Measurements from ENCODE around the gene MXD3. TPM values are rescaled to one million over a fixed set of nuclear protein-coding genes. Genes with fewer than 3 reads are reported as not detected.

Gene MXD3
- total RNA-seq, 1 donor from 2014 or later: 29.5 TPM

DNA sequence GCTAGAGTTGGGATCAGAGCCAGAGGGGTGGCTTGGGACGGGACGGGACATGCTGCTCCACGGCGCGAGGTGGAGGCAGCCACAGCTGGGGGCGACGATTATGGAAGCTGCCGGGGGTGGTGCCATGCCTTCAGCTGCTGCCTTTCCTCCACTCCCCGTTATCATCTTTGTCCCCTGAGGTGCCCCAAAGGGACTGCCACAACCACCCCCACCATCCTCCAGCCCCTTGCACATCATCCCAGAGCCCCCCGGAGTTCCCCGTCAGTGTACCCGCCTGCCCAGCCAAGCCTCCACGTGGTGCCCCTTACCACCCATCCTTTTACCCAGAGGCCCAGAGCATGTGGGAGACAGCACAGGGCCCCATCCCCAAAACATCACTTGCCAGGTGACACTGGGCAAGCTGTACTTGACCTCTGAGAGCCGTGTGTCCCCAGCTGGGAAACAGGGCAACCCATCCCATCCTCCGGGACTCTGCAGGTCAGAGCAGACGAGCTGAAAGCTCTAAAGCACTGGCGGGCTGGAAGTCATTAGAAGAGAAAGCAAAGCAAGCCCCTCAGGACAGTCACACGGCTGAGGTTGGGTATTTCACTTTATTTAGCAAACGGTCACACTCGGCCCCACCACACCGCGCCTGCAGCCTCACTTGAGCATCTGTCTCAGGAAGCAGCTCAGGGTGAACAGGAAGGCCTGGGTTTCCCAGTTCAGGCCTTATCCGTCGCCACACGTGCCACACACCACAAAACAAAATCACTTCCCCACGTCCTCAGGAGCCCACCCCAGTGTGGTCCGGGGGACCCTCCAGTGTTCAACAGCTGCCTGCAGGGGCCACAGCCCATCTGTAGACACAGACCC is 19.5 kb upstream of the MXD3 start:
- Mint-ChIP-seq H3K27ac (no peak overlapping the region), H3K9me3 (no peaks in the 10 kb centered on the region), H3K27me3 (no peaks in the 10 kb centered on the region), H3K36me3 (peaks cover 6% of the 10 kb centered on the region), H3K4me1 (ENCODE audit: unreplicated experiment) (peaks cover 5% of the 10 kb centered on the region), H3K4me3 (no peak overlapping the region)
- DNase-seq (ENCODE audit: extremely low spot score, unreplicated experiment): no peak
- TF ChIP-seq, protein P1, sequence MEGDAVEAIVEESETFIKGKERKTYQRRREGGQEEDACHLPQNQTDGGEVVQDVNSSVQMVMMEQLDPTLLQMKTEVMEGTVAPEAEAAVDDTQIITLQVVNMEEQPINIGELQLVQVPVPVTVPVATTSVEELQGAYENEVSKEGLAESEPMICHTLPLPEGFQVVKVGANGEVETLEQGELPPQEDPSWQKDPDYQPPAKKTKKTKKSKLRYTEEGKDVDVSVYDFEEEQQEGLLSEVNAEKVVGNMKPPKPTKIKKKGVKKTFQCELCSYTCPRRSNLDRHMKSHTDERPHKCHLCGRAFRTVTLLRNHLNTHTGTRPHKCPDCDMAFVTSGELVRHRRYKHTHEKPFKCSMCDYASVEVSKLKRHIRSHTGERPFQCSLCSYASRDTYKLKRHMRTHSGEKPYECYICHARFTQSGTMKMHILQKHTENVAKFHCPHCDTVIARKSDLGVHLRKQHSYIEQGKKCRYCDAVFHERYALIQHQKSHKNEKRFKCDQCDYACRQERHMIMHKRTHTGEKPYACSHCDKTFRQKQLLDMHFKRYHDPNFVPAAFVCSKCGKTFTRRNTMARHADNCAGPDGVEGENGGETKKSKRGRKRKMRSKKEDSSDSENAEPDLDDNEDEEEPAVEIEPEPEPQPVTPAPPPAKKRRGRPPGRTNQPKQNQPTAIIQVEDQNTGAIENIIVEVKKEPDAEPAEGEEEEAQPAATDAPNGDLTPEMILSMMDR (conservative IDR thresholded peaks at IDR 0.05): no peak

DNA sequence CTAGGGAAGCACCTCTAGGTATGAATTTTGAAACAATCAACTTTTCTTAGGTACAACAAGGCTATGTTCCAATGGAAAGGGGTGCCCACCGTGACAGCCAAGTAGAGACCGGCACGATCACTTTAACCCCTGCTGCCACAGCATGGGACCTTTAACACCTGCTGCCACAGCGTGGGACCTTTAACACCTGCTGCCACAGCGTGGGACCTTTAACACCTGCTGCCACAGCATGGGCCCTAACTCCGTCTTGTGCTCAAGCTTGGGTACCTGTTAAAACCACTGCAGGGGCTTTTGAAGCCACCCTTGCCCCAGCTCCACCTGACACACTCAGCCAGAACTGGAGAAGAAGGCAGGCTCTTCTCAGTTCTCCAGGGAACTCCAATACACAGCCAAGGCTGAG is 18.2 kb upstream of the MXD3 start:
- H3K9me3 Mint-ChIP-seq: no peaks in the 10 kb centered on the region
- peaks cover 10% of the 10 kb centered on the region for H3K4me1 Mint-ChIP-seq (ENCODE audit: unreplicated experiment)
- peaks cover 9% of the 10 kb centered on the region for H3K36me3 Mint-ChIP-seq
- DNase-seq (ENCODE audit: extremely low spot score, unreplicated experiment): no peak
- TF ChIP-seq, protein P1 (conservative IDR thresholded peaks at IDR 0.05): no peak
- no peaks in the 10 kb centered on the region for H3K27me3 Mint-ChIP-seq
- H3K27ac Mint-ChIP-seq: no peak overlapping the region
- no peak overlapping the region for H3K4me3 Mint-ChIP-seq

DNA sequence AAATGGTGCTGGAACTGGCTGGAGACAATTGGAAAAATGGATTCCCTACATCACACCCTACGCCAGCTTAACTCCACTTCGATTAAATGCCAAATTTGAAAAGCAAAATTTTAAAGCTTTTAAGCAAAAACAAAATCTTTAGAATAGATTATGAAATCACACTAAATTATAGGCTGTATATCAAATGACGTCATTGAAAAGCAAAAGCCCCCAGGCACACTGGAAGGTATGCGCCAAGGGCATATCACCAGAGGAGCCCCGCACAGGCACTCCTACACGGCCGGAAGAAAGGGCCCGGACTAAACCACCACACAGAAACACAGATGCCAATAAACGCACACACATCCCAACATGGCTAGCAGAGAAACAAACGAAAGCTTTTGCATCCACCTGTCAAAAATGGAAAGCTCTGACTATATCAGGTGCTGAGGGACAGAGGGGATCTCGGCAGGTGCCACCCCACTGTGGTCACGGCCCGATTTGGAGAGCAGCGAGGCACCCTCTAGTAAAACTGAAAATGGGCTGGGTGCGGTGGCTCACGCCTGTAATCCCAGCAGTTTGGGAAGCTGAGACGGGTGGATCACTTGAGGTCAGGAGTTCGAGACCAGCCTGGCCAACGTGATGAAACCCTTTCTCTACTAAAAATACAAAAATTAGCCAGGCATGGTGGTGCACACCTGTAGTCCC is 17.0 kb upstream of the MXD3 start:
- no peaks in the 10 kb centered on the region for H3K27me3 Mint-ChIP-seq
- TF ChIP-seq, protein P1 (conservative IDR thresholded peaks at IDR 0.05): no peak
- H3K9me3 Mint-ChIP-seq: no peaks in the 10 kb centered on the region
- H3K4me1 Mint-ChIP-seq (ENCODE audit: unreplicated experiment): peaks cover 14% of the 10 kb centered on the region
- no peak overlapping the region for H3K27ac Mint-ChIP-seq
- H3K4me3 Mint-ChIP-seq: no peak overlapping the region
- no peak for DNase-seq (ENCODE audit: extremely low spot score, unreplicated experiment)
- peaks cover 10% of the 10 kb centered on the region for H3K36me3 Mint-ChIP-seq

DNA sequence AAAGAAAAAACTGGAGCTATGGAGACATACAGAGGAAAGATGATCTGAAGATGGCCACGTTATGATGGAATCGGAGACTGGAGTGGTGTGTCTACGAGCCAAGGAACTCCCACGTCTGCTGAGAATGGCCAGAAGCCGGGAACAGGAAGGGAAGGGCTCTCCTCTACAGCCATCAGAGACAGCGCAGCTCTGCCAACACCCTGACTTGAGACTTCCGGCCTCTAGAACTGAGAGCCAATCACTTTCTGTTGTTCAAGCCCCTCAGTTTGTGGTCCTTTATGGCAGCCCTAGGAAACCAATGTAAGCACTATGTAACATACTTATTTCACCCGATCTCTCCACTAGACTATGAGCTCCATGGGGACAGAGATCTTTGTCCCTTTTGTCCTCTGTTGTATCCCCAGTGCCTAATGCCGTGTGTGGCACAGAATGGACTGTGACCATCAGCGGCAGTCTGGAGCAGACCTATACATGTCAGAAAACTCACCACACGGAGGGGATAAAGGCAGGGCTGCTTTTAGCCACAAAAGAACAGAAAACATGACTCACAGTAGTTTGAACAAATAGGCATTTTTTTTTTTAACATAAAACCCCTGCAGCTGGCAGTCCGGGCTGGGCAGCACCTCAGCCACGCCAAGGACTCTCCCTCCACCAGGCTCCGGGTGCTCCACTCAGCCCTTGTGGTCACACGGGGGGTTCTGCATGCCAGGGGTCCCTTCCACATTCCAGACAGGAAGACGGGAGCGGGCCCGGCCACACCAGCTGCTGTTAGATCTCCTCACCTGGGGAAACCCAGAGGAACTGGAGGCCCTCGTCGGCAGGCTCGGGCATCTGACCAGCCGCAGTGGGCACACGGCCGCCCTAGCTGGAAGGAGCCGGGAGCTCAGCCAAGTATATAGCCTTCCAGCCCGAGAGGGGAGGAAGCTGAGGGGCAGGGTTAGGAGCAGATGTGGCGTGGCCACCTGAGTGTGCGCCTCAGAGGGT is 16.1 kb upstream of the MXD3 start:
- Mint-ChIP-seq H3K4me1 (ENCODE audit: unreplicated experiment) (peaks cover 14% of the 10 kb centered on the region), H3K27ac (peak overlapping the region; percentile 8), H3K27me3 (no peaks in the 10 kb centered on the region), H3K4me3 (no peak overlapping the region), H3K36me3 (peaks cover 11% of the 10 kb centered on the region), H3K9me3 (no peaks in the 10 kb centered on the region)
- DNase-seq (ENCODE audit: extremely low spot score, unreplicated experiment): no peak
- TF ChIP-seq, protein P1 (conservative IDR thresholded peaks at IDR 0.05): no peak

DNA sequence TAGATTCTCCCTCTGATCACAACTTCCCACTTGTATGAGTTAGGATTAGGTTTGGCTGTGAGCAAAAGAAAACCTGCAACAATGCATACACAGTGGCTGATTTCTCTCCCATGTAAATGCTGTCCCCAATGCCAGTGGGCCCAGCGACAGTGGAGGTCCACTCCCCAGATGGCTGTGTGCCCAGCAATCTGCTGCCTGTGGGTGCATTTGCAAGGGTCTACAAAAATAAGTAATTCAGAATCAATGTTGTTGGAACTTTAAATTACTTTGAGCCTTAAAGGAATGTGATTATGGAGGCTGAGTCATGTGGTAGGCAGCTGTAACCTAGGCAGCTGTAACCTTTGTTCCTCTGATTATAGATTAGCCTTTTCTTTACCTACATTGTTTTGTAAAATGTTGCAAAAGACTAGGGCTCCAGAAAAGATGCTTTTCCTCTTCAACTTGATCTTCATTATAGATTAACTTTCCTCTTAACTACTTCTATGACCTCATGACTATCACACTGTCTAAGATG is 14.2 kb upstream of the MXD3 start:
- H3K4me3 Mint-ChIP-seq: no peak overlapping the region
- peaks cover 14% of the 10 kb centered on the region for H3K36me3 Mint-ChIP-seq
- TF ChIP-seq, protein P1 (conservative IDR thresholded peaks at IDR 0.05): no peak
- H3K4me1 Mint-ChIP-seq (ENCODE audit: unreplicated experiment): peaks cover 14% of the 10 kb centered on the region
- H3K27ac Mint-ChIP-seq: peak overlapping the region; percentile 67
- no peaks in the 10 kb centered on the region for H3K9me3 Mint-ChIP-seq
- DNase-seq (ENCODE audit: extremely low spot score, unreplicated experiment): no peak
- no peaks in the 10 kb centered on the region for H3K27me3 Mint-ChIP-seq
